Neural cell (in vitro differentiated cells): ENCODE results near the gene MCM5.

ENCODE experiments used
- CTCF ChIP-seq: fragments of 450-650 bp; IDR thresholded peaks from 2 replicates; pipeline ENCODE4 v1.5.1; 2014; ENCODE audit warnings: antibody characterized with exemption, mild to moderate bottlenecking, moderate library complexity; ENCODE audit not compliant: poor library complexity, severe bottlenecking
- REST ChIP-seq: IDR thresholded peaks from 2 replicates; pipeline ENCODE4 v1.6.1; 2012; ENCODE audit warnings: borderline replicate concordance

DNA sequence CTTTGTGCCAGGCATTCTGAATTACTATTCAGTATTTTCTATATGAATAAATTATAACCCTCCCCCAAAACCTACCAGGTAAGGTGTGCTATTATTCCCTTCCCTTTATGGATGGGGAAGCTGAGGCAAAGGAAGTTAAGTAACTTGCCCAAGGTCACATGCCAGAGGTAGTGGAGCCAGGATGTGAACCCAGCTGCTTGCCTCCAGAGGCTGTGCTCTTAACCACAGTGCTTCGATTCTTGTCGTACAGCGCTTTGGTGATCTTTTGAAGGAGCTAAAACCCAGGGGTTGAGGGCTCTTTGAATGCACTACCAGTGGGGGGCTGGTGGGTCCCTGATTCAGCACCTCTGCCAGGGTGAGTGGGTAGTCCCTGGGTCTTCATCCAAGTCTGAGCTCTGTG lies 18.8 kb downstream of the MCM5 start:
- no peak for TF ChIP-seq CTCF
- TF ChIP-seq REST: no peak
